Liver (tissue), 9 donors: Measurements from ENCODE around the gene RGL1. TPM values are rescaled to one million over a fixed set of nuclear protein-coding genes. Genes with fewer than 3 reads are reported as not detected.

Experiments
- DNase-seq: peaks from one replicate; pipeline ENCODE4 v3.0.0-alpha.2; 2017; ENCODE audit warnings: low spot score
- H3K27ac ChIP-seq, 2 donors: one replicate each; pipeline ENCODE4 v1.7.0; 2013; ENCODE audit warnings: inconsistent platforms in 2 of 2, low read length in 2 of 2, control low read depth in 1 of 2, low read depth in 1 of 2, mild to moderate bottlenecking in 1 of 2
- H3K27me3 ChIP-seq, 4 donors: one replicate each; pipeline versions ENCODE4 v1.6.1 to v1.7.0; 2013; ENCODE audit warnings: low read length in 3 of 4, inconsistent platforms in 1 of 4, mild to moderate bottlenecking in 1 of 4, moderate library complexity in 1 of 4; ENCODE audit not compliant: control insufficient read depth in 4 of 4, insufficient read depth in 4 of 4
- H3K36me3 ChIP-seq, 4 donors: one replicate each; pipeline versions ENCODE4 v1.6.1 to v1.7.0; 2013; ENCODE audit warnings: low read length in 3 of 4, mild to moderate bottlenecking in 3 of 4, low read depth in 1 of 4, moderate library complexity in 1 of 4; ENCODE audit not compliant: control insufficient read depth in 4 of 4, insufficient read depth in 3 of 4
- H3K4me1 ChIP-seq, 4 donors: one replicate each; pipeline versions ENCODE4 v1.6.1 to v1.7.0; 2013; ENCODE audit warnings: low read length in 3 of 4, mild to moderate bottlenecking in 3 of 4, moderate library complexity in 1 of 4; ENCODE audit not compliant: control insufficient read depth in 4 of 4, insufficient read depth in 4 of 4
- H3K4me3 ChIP-seq, 3 donors: one replicate each; pipeline versions ENCODE4 v1.6.1 to v1.7.0; 2013; ENCODE audit warnings: low read length in 3 of 3, control low read depth in 1 of 3, low read depth in 1 of 3, mild to moderate bottlenecking in 1 of 3
- H3K9ac ChIP-seq, 2 donors: one replicate each; pipeline ENCODE4 v1.7.0; 2013; ENCODE audit warnings: low read length in 2 of 2, mild to moderate bottlenecking in 2 of 2, moderate library complexity in 2 of 2, control low read depth in 1 of 2, low read depth in 1 of 2
- H3K9me3 ChIP-seq, 4 donors: one replicate each; pipeline versions ENCODE4 v1.6.1 to v1.7.0; 2013; ENCODE audit warnings: low read length in 3 of 4; ENCODE audit not compliant: control insufficient read depth in 4 of 4
- ATF3 ChIP-seq: IDR thresholded peaks from 2 replicates; pipeline ENCODE4 v1.6.1; 2016; ENCODE audit warnings: antibody characterized with exemption
- CTCF ChIP-seq: fragments of 150-350 bp; IDR thresholded peaks from 2 replicates; pipeline ENCODE4 v1.5.1; 2017; ENCODE audit warnings: improper control_type of control experiment, low read depth, low read length; ENCODE audit not compliant: missing input control
- EGR1 ChIP-seq, 2 donors: IDR thresholded peaks; 2 replicates each; pipeline ENCODE4 v1.6.1; 2016 to 2018; ENCODE audit warnings: antibody characterized with exemption in 2 of 2, low read depth in 2 of 2
- FOXA1 ChIP-seq: IDR thresholded peaks from 2 replicates; pipeline ENCODE4 v1.6.1; 2016; ENCODE audit warnings: antibody characterized with exemption
- FOXA2 ChIP-seq: IDR thresholded peaks from 2 replicates; pipeline ENCODE4 v1.6.1; 2016; ENCODE audit warnings: antibody characterized with exemption
- GABPA ChIP-seq, 2 donors: IDR thresholded peaks in 1 of 2; conservative IDR thresholded peaks in 1 of 2; 2 replicates each; pipeline ENCODE4 v1.6.1; 2016; ENCODE audit warnings: antibody characterized with exemption in 2 of 2, mild to moderate bottlenecking in 1 of 2, moderate library complexity in 1 of 2
- HNF4A ChIP-seq, 2 donors: conservative IDR thresholded peaks; 2 replicates each; pipeline ENCODE4 v1.6.1; 2016; ENCODE audit warnings: antibody characterized with exemption in 2 of 2, mild to moderate bottlenecking in 2 of 2
- HNF4G ChIP-seq: IDR thresholded peaks from 2 replicates; pipeline ENCODE4 v1.6.1; 2016; ENCODE audit warnings: antibody characterized with exemption
- JUND ChIP-seq, 2 donors: IDR thresholded peaks; 2 replicates each; pipeline ENCODE4 v1.6.1; 2016; ENCODE audit warnings: antibody characterized with exemption in 2 of 2
- MAX ChIP-seq: IDR thresholded peaks from 2 replicates; pipeline ENCODE4 v1.6.1; 2016; ENCODE audit warnings: antibody characterized with exemption
- RAD21 ChIP-seq, 2 donors: IDR thresholded peaks; 2 replicates each; pipeline ENCODE4 v1.6.1; 2016; ENCODE audit warnings: antibody characterized with exemption in 2 of 2, mild to moderate bottlenecking in 2 of 2
- RXRA ChIP-seq, 2 donors: IDR thresholded peaks; 2 replicates each; pipeline ENCODE4 v1.6.1; 2017 to 2018; ENCODE audit warnings: antibody characterized with exemption in 2 of 2, mild to moderate bottlenecking in 1 of 2
- TAF1 ChIP-seq: conservative IDR thresholded peaks from 2 replicates; pipeline ENCODE4 v1.6.1; 2016; ENCODE audit warnings: antibody characterized with exemption, mild to moderate bottlenecking
- YY1 ChIP-seq: IDR thresholded peaks from 2 replicates; pipeline ENCODE4 v1.6.1; 2016; ENCODE audit warnings: antibody characterized with exemption, mild to moderate bottlenecking
- WGBS: extraction: QIAGEN DNeasy Blood & Tissue Kit; methylation state at CpG from one replicate; pipeline ENCODE4 v1.1.7; 2013; 5-methylcytosine and 5-hydroxymethylcytosine counted together
- polyA plus RNA-seq, 2 donors: library from polyadenylated mRNA; stranded (reverse) in 1 of 2; unstranded in 1 of 2; fragments of 200-250 nt in 1 of 2; fragments of >200 nt in 1 of 2; fragmentation: Nextera tagmentation in 1 of 2; extraction: Ambion mirVana in 1 of 2; gene quantifications; one replicate each; pipeline versions ENCODE4 v1.2.1 to v1.2.3, GENCODE V29; 2013 to 2015
- total RNA-seq, 2 donors: library from RNA; depleted of rRNA; stranded (reverse); fragments of >200 nt; gene quantifications; one replicate each; pipeline ENCODE4 v1.2.3, GENCODE V29; 2014
- donor health status: healthy.
- donor health status: healthy.
- donor health status: healthy.
- donor health status: healthy.
- donor health status: healthy.

RGL1 gene
- total and polyA plus RNA-seq, 4 donors, result 3.9 to 15.3 (median 8.9) TPM

GRCh38 chr1:183757061-183757460, 47.9 kb upstream of the RGL1 start (continued):
- TF ChIP-seq CTCF (no peak), FOXA1 (no peak), FOXA2 (no peak), HNF4G (no peak)

GRCh38 chr1:183758913-183759312, 46.0 kb upstream of the RGL1 start:
- no peak for DNase-seq
- Histone ChIP-seq H3K4me1 (no peaks in the 10 kb centered on the region), H3K27ac (no peak overlapping the region), H3K4me3 (no peak overlapping the region), H3K36me3 (no peaks in the 10 kb centered on the region), H3K9ac (no peak overlapping the region), H3K27me3 (no peaks in the 10 kb centered on the region), H3K9me3 (no peaks in the 10 kb centered on the region)
- TF ChIP-seq HNF4A (conservative IDR thresholded peaks at IDR 0.05), result no peak
- WGBS, result 79% methylated on average over 3 of the region's 3 CpGs

GRCh38 chr1:183760661-183761060, 44.3 kb upstream of the RGL1 start:
- H3K27me3 ChIP-seq, result no peaks in the 10 kb centered on the region
- 76% methylated on average over 2 of the region's 2 CpGs for WGBS
- no peak for DNase-seq
- H3K4me1 ChIP-seq, result no peaks in the 10 kb centered on the region
- H3K9me3 ChIP-seq, result peaks cover 0 to 3% (median under 1%) of the 10 kb centered on the region in 4 donors
- no peak overlapping the region for H3K9ac ChIP-seq
- no peaks in the 10 kb centered on the region for H3K36me3 ChIP-seq
- H3K27ac ChIP-seq, result no peak overlapping the region
- TF ChIP-seq FOXA1, result no peak
- no peak for TF ChIP-seq YY1
- TF ChIP-seq CTCF, result no peak
- no peak for TF ChIP-seq RXRA (IDR thresholded peaks at IDR 0.05)
- no peak for TF ChIP-seq HNF4G
- TF ChIP-seq GABPA (IDR thresholded peaks at IDR 0.05 in 1 of 2, conservative IDR thresholded peaks at IDR 0.05 in 1 of 2), result no peak
- TF ChIP-seq TAF1, result no peak
- no peak for TF ChIP-seq JUND (IDR thresholded peaks at IDR 0.05)
- no peak for TF ChIP-seq HNF4A (conservative IDR thresholded peaks at IDR 0.05)
- no peak for TF ChIP-seq ATF3
- TF ChIP-seq MAX, result no peak
- TF ChIP-seq EGR1 (IDR thresholded peaks at IDR 0.05; ENCODE audit: low read depth in 2 of 2), result no peak
- TF ChIP-seq RAD21 (IDR thresholded peaks at IDR 0.05), result no peak
- H3K4me3 ChIP-seq, result no peak overlapping the region
